Astrocyte (in vitro differentiated cells and primary cell): Measurements from ENCODE around the gene NFATC4. TPM values are rescaled to one million over a fixed set of nuclear protein-coding genes. Genes with fewer than 3 reads are reported as not detected.

Experiments
- DNase-seq: peaks from one replicate; pipeline ENCODE4 v3.0.0-alpha.2; 2010; ENCODE audit warnings: low read depth
- FAIRE-seq: peaks from 2 replicates; lab custom pipeline; 2011; peaks lifted over from hg19 to GRCh38; lab: Jason Lieb, UNC
- H2AFZ ChIP-seq: 2 replicates; pipeline ENCODE4 v1.6.0; 2012; ENCODE audit warnings: low read depth, low read length, inconsistent platforms
- H3K27ac ChIP-seq: 2 replicates; pipeline ENCODE4 v1.5.1; 2011; ENCODE audit warnings: low read depth, low read length, inconsistent platforms
- H3K27me3 ChIP-seq: 2 replicates; pipeline ENCODE4 v1.6.0; 2011; ENCODE audit warnings: low read length, inconsistent platforms; ENCODE audit not compliant: insufficient read depth
- H3K36me3 ChIP-seq: 2 replicates; pipeline ENCODE4 v1.5.1; 2011; ENCODE audit warnings: low read length, inconsistent platforms; ENCODE audit not compliant: insufficient read depth
- H3K4me1 ChIP-seq: 2 replicates; pipeline ENCODE4 v1.5.1; 2011; ENCODE audit warnings: low read length, inconsistent platforms; ENCODE audit not compliant: insufficient read depth
- H3K4me2 ChIP-seq: 2 replicates; pipeline ENCODE4 v1.6.0; 2012; ENCODE audit warnings: low read length, inconsistent platforms
- H3K4me3 ChIP-seq: 2 replicates; pipeline ENCODE4 v1.5.1; 2011; ENCODE audit warnings: low read depth, mild to moderate bottlenecking, low read length, inconsistent platforms; ENCODE audit not compliant: insufficient read depth
- H3K79me2 ChIP-seq: 2 replicates; pipeline ENCODE4 v1.6.0; 2012; ENCODE audit warnings: mild to moderate bottlenecking, low read length, inconsistent platforms; ENCODE audit not compliant: insufficient read depth
- H3K9ac ChIP-seq: 2 replicates; pipeline ENCODE4 v1.6.0; 2012; ENCODE audit warnings: mild to moderate bottlenecking, low read length, inconsistent platforms
- H3K9me3 ChIP-seq: 2 replicates; pipeline ENCODE4 v1.5.1; 2012; ENCODE audit warnings: low read depth, mild to moderate bottlenecking, low read length, inconsistent platforms; ENCODE audit not compliant: insufficient read depth
- H4K20me1 ChIP-seq: 2 replicates; pipeline ENCODE4 v1.6.0; 2012; ENCODE audit warnings: low read length, inconsistent platforms; ENCODE audit not compliant: insufficient read depth
- H3K27ac Mint-ChIP-seq: one replicate; pipeline ENCODE4 v1.8.0; 2021; ENCODE audit warnings: mild to moderate bottlenecking, mixed read lengths; ENCODE audit not compliant: unreplicated experiment
- H3K27me3 Mint-ChIP-seq: one replicate; pipeline ENCODE4 v1.8.0; 2021; ENCODE audit warnings: low read depth, mixed read lengths; ENCODE audit not compliant: unreplicated experiment
- H3K36me3 Mint-ChIP-seq: one replicate; pipeline ENCODE4 v1.8.0; 2021; ENCODE audit warnings: low read depth, mixed read lengths; ENCODE audit not compliant: unreplicated experiment
- H3K4me1 Mint-ChIP-seq: one replicate; pipeline ENCODE4 v1.8.0; 2021; ENCODE audit warnings: low read depth, mixed read lengths; ENCODE audit not compliant: unreplicated experiment
- H3K4me3 Mint-ChIP-seq: one replicate; pipeline ENCODE4 v1.8.0; 2021; ENCODE audit warnings: mild to moderate bottlenecking, moderate library complexity, mixed read lengths; ENCODE audit not compliant: unreplicated experiment
- H3K9me3 Mint-ChIP-seq: one replicate; pipeline ENCODE4 v1.8.0; 2021; ENCODE audit warnings: mild to moderate bottlenecking, mixed read lengths; ENCODE audit not compliant: unreplicated experiment
- EZH2 ChIP-seq: IDR thresholded peaks from 2 replicates; pipeline ENCODE4 v1.6.1; 2012; ENCODE audit warnings: mild to moderate bottlenecking, low read length, inconsistent platforms; ENCODE audit not compliant: insufficient read depth
- total RNA-seq: library from RNA; stranded (reverse); gene quantifications from 2 replicates; pipeline ENCODE4 v1.2.1, GENCODE V29; 2021
- TF ChIP-seq, protein P1 (sequence below): IDR thresholded peaks from 2 replicates; pipeline ENCODE4 v1.5.1; 2011; ENCODE audit warnings: low read depth, mild to moderate bottlenecking, inconsistent platforms, low read length, moderate library complexity; ENCODE audit not compliant: insufficient read depth

NFATC4 gene
- total RNA-seq, 1 donor from 2014 or later: 61.9 TPM

DNA sequence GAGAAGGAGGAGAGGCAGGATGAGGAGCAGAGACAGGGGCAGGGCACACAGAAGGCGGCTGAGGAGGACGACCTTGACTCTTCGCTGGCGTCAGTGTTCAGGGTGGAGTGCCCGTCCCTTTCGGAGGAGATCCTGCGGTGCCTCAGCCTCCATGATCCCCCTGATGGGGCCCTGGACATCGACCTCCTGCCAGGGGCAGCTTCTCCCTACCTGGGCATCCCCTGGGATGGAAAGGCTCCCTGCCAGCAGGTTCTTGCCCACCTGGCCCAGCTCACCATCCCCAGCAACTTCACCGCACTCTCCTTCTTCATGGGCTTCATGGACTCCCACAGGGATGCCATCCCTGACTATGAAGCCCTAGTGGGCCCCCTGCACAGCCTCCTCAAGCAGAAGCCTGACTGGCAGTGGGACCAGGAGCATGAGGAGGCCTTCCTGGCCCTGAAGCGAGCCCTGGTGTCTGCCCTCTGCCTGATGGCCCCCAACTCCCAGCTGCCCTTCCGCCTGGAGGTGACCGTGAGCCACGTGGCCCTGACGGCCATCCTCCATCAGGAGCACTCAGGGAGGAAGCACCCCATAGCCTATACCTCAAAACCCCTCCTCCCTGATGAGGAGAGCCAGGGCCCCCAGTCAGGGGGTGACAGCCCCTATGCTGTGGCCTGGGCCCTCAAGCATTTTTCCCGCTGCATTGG lies 46.9 kb downstream of the NFATC4 start:
- peaks cover 2% of the 10 kb centered on the region for H3K9me3 Mint-ChIP-seq
- no peak overlapping the region for H3K27ac ChIP-seq
- H3K27me3 Mint-ChIP-seq: peaks cover 18% of the 10 kb centered on the region
- TF ChIP-seq, protein P1, sequence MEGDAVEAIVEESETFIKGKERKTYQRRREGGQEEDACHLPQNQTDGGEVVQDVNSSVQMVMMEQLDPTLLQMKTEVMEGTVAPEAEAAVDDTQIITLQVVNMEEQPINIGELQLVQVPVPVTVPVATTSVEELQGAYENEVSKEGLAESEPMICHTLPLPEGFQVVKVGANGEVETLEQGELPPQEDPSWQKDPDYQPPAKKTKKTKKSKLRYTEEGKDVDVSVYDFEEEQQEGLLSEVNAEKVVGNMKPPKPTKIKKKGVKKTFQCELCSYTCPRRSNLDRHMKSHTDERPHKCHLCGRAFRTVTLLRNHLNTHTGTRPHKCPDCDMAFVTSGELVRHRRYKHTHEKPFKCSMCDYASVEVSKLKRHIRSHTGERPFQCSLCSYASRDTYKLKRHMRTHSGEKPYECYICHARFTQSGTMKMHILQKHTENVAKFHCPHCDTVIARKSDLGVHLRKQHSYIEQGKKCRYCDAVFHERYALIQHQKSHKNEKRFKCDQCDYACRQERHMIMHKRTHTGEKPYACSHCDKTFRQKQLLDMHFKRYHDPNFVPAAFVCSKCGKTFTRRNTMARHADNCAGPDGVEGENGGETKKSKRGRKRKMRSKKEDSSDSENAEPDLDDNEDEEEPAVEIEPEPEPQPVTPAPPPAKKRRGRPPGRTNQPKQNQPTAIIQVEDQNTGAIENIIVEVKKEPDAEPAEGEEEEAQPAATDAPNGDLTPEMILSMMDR: no peak
- TF ChIP-seq EZH2: no peak
- H3K79me2 ChIP-seq: no peaks in the 10 kb centered on the region
- no peaks in the 10 kb centered on the region for H3K4me1 ChIP-seq
- H3K4me3 ChIP-seq: no peak overlapping the region
- peaks cover 6% of the 10 kb centered on the region for H3K27me3 ChIP-seq
- H2AFZ ChIP-seq: no peak overlapping the region
- FAIRE-seq (no peak), DNase-seq (no peak)
- no peaks in the 10 kb centered on the region for H3K36me3 ChIP-seq
- no peak overlapping the region for H3K4me3 Mint-ChIP-seq
- no peaks in the 10 kb centered on the region for H3K9me3 ChIP-seq
- peaks cover 29% of the 10 kb centered on the region for H3K36me3 Mint-ChIP-seq
- no peak overlapping the region for H3K9ac ChIP-seq
- no peak overlapping the region for H3K27ac Mint-ChIP-seq
- no peaks in the 10 kb centered on the region for H4K20me1 ChIP-seq
- H3K4me2 ChIP-seq: no peak overlapping the region
- no peaks in the 10 kb centered on the region for H3K4me1 Mint-ChIP-seq

DNA sequence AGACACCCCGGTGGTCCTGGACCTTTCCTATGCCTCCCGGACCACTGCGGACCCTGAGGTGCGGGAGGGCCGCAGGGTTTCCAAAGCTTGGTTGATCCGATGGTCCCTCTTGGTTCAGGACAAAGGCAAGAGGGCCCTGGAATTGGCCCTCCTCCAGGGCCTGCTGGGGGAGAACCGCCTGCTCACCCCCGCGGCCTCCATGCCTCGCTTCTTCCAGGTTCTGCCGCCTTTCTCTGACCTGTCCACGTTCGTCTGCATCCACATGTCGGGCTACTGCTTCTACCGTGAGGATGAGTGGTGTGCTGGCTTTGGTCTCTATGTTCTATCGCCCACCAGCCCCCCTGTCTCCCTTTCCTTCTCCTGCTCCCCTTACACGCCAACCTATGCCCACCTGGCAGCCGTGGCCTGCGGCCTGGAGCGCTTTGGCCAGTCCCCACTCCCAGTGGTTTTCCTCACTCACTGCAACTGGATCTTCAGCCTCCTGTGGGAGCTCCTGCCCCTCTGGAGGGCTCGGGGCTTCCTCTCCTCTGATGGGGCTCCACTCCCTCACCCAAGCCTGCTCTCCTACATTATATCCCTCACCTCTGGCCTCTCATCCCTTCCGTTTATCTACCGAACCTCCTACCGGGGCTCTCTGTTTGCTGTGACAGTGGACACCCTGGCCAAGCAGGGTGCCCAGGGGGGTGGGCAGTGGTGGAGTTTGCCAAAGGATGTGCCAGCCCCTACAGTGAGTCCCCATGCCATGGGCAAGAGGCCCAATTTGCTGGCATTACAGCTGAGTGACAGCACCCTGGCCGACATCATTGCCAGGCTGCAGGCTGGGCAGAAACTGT lies 47.7 kb downstream of the NFATC4 start:
- Histone ChIP-seq H3K27me3 (peaks cover 11% of the 10 kb centered on the region), H2AFZ (no peak overlapping the region), H3K79me2 (no peaks in the 10 kb centered on the region), H3K9ac (no peak overlapping the region), H3K4me2 (no peak overlapping the region), H3K9me3 (no peaks in the 10 kb centered on the region), H3K4me1 (no peaks in the 10 kb centered on the region), H4K20me1 (no peaks in the 10 kb centered on the region), H3K4me3 (no peak overlapping the region), H3K36me3 (no peaks in the 10 kb centered on the region), H3K27ac (no peak overlapping the region)
- Mint-ChIP-seq H3K27me3 (peaks cover 20% of the 10 kb centered on the region), H3K4me3 (no peak overlapping the region), H3K4me1 (no peaks in the 10 kb centered on the region), H3K9me3 (peaks cover 2% of the 10 kb centered on the region), H3K27ac (no peak overlapping the region), H3K36me3 (peaks cover 28% of the 10 kb centered on the region)
- FAIRE-seq (no peak), DNase-seq (no peak)
- TF ChIP-seq EZH2: no peak
- TF ChIP-seq, protein P1: no peak
